HEK293T (cell line): ENCODE results near the gene DLX6.

ENCODE experiments used
- HDGF ChIP-seq: fragments of 450-650 bp; IDR thresholded peaks from 2 replicates; pipeline ENCODE4 v1.6.1; 2017; ENCODE audit warnings: antibody characterized with exemption, borderline replicate concordance
- SP1 ChIP-seq: fragments of 450-650 bp; IDR thresholded peaks from 2 replicates; pipeline ENCODE4 v1.6.1; 2017
- SUZ12 ChIP-seq: fragments of 450-650 bp; IDR thresholded peaks from 2 replicates; pipeline ENCODE4 v1.6.1; 2016; ENCODE audit warnings: mild to moderate bottlenecking

GRCh38 chr7:96992192-96993005, 13.0 kb upstream of the DLX6 start:
- no peak for TF ChIP-seq SUZ12
- no peak for TF ChIP-seq SP1
- TF ChIP-seq HDGF, result no peak
